WTC11 (cell line): ENCODE results near the gene SLC6A18. TPM values are rescaled to one million over a fixed set of nuclear protein-coding genes. Genes with fewer than 3 reads are reported as not detected.

ENCODE experiments used
- ATAC-seq: fragments of 200-7000 bp; cut with Tn5 transposase; 2 replicates; pipeline ENCODE4 v1.10.0; 2021; ENCODE audit warnings: mild to moderate bottlenecking, moderate library complexity
- CTCF ChIA-PET: fragments of 300-600 bp; sonication (Branson Sonifier 250); formaldehyde crosslinking; loops from one replicate; lab custom pipeline; 2021; ENCODE audit warnings: antibody characterized with exemption; lab: Charles Lee
- POLR2A ChIA-PET: fragments of 350-600 bp; sonication (Branson Sonifier 250); formaldehyde crosslinking; loops from one replicate; lab custom pipeline; 2021; ENCODE audit warnings: antibody characterized with exemption; lab: Charles Lee
- DNase-seq: peaks from one replicate; pipeline ENCODE4 v3.0.0; 2021; ENCODE audit warnings: low spot score
- H3K27ac Mint-ChIP-seq: 2 replicates; pipeline ENCODE4 v1.8.0; 2021; ENCODE audit warnings: mixed read lengths
- H3K27me3 Mint-ChIP-seq: 2 replicates; pipeline ENCODE4 v1.8.0; 2021; ENCODE audit warnings: low read depth, mild to moderate bottlenecking, moderate library complexity, mixed read lengths
- H3K36me3 Mint-ChIP-seq: 2 replicates; pipeline ENCODE4 v1.8.0; 2021; ENCODE audit warnings: mixed read lengths
- H3K4me1 Mint-ChIP-seq: 2 replicates; pipeline ENCODE4 v1.8.0; 2022; ENCODE audit warnings: mixed read lengths
- H3K4me3 Mint-ChIP-seq: 2 replicates; pipeline ENCODE4 v1.8.0; 2021; ENCODE audit warnings: mild to moderate bottlenecking, moderate library complexity, mixed read lengths
- H3K9me3 Mint-ChIP-seq: 2 replicates; pipeline ENCODE4 v1.8.0; 2021; ENCODE audit warnings: mixed read lengths
- ARID4B ChIP-seq: sonication (generic); formaldehyde crosslinking; IDR thresholded peaks from 2 replicates; pipeline ENCODE4 v1.8.0; 2023; ENCODE audit warnings: missing genetic modification reagents, mild to moderate bottlenecking, borderline replicate concordance
- ATF1 ChIP-seq: sonication (generic); formaldehyde crosslinking; IDR thresholded peaks from 2 replicates; pipeline ENCODE4 v1.8.1; 2023; ENCODE audit warnings: mild to moderate bottlenecking, moderate library complexity, missing genetic modification reagents
- ATF3 ChIP-seq: sonication (generic); formaldehyde crosslinking; conservative IDR thresholded peaks from 2 replicates; pipeline ENCODE4 v1.8.1; 2022; ENCODE audit warnings: mild to moderate bottlenecking, missing genetic modification reagents
- CREB1 ChIP-seq: sonication (generic); formaldehyde crosslinking; IDR thresholded peaks from 2 replicates; pipeline ENCODE4 v1.8.0; 2023; ENCODE audit warnings: mild to moderate bottlenecking, missing genetic modification reagents
- ERG ChIP-seq: fragments of 250-450 bp; sonication (Bioruptor Pico); IDR thresholded peaks from 2 replicates; pipeline ENCODE4 v1.8.0; 2021; ENCODE audit warnings: mild to moderate bottlenecking
- FOXK1 ChIP-seq: sonication (generic); formaldehyde crosslinking; IDR thresholded peaks from 2 replicates; pipeline ENCODE4 v1.8.0; 2022; ENCODE audit warnings: mild to moderate bottlenecking, moderate library complexity, missing genetic modification reagents
- FOXP1 ChIP-seq: sonication (generic); formaldehyde crosslinking; IDR thresholded peaks from 2 replicates; pipeline ENCODE4 v1.8.0; 2022; ENCODE audit warnings: missing genetic modification reagents, mild to moderate bottlenecking, moderate library complexity, borderline replicate concordance
- GRHL2 ChIP-seq: fragments of 250-450 bp; sonication (Bioruptor Pico); IDR thresholded peaks from 2 replicates; pipeline ENCODE4 v1.8.0; 2022; ENCODE audit warnings: mild to moderate bottlenecking, moderate library complexity; ENCODE audit not compliant: insufficient replicate concordance, severe bottlenecking
- MXD4 ChIP-seq: fragments of 250-450 bp; sonication (Bioruptor Pico); IDR thresholded peaks from 2 replicates; pipeline ENCODE4 v1.8.0; 2021; ENCODE audit warnings: mild to moderate bottlenecking, moderate library complexity, borderline replicate concordance
- NR2C2 ChIP-seq: sonication (generic); formaldehyde crosslinking; IDR thresholded peaks from 2 replicates; pipeline ENCODE4 v1.8.0; 2022; ENCODE audit warnings: mild to moderate bottlenecking, missing genetic modification reagents
- NR3C1 ChIP-seq: sonication (generic); formaldehyde crosslinking; conservative IDR thresholded peaks from 2 replicates; pipeline ENCODE4 v1.8.1; 2023; ENCODE audit warnings: low read depth, mild to moderate bottlenecking, missing genetic modification reagents
- RELA ChIP-seq: sonication (generic); formaldehyde crosslinking; IDR thresholded peaks from 2 replicates; pipeline ENCODE4 v1.8.1; 2022; ENCODE audit warnings: missing genetic modification reagents, mild to moderate bottlenecking, borderline replicate concordance
- TEAD1 ChIP-seq: sonication (generic); formaldehyde crosslinking; IDR thresholded peaks from 2 replicates; pipeline ENCODE4 v1.8.0; 2022; ENCODE audit warnings: mild to moderate bottlenecking, missing genetic modification reagents
- TEAD4 ChIP-seq: sonication (generic); formaldehyde crosslinking; IDR thresholded peaks from 2 replicates; pipeline ENCODE4 v1.8.0; 2022; ENCODE audit warnings: mild to moderate bottlenecking, missing genetic modification reagents
- TP53 ChIP-seq: sonication (generic); formaldehyde crosslinking; IDR thresholded peaks from 2 replicates; pipeline ENCODE4 v1.8.1; 2023; ENCODE audit warnings: mild to moderate bottlenecking, missing genetic modification reagents
- USF1 ChIP-seq: sonication (generic); formaldehyde crosslinking; IDR thresholded peaks from 2 replicates; pipeline ENCODE4 v1.8.0; 2022; ENCODE audit warnings: mild to moderate bottlenecking, missing genetic modification reagents
- ZBTB21 ChIP-seq: sonication (generic); formaldehyde crosslinking; IDR thresholded peaks from 2 replicates; pipeline ENCODE4 v1.8.1; 2023; ENCODE audit warnings: mild to moderate bottlenecking, missing genetic modification reagents, borderline replicate concordance
- ZNF317 ChIP-seq: sonication (generic); formaldehyde crosslinking; IDR thresholded peaks from 2 replicates; pipeline ENCODE4 v1.8.1; 2023; ENCODE audit warnings: low read depth, mild to moderate bottlenecking, moderate library complexity, missing genetic modification reagents, borderline replicate concordance
- ZNF396 ChIP-seq: fragments of 250-450 bp; sonication (Bioruptor Pico); IDR thresholded peaks from 2 replicates; pipeline ENCODE4 v1.8.0; 2021; ENCODE audit warnings: mild to moderate bottlenecking, moderate library complexity, borderline replicate concordance
- ZNF423 ChIP-seq: fragments of 250-450 bp; sonication (Bioruptor Pico); IDR thresholded peaks from 2 replicates; pipeline ENCODE4 v2.1.2; 2022; ENCODE audit warnings: mild to moderate bottlenecking, moderate library complexity
- ZNF425 ChIP-seq: fragments of 250-450 bp; sonication (Bioruptor Pico); conservative IDR thresholded peaks from 2 replicates; pipeline ENCODE4 v1.9.0; 2021; ENCODE audit warnings: mild to moderate bottlenecking
- total RNA-seq: library from RNA; stranded (reverse); gene quantifications from 3 replicates; pipeline ENCODE4 v1.2.3, GENCODE V29; 2021

The SLC6A18 gene
- total RNA-seq, 1 experiment from 2014 or later = not detected

- TF ChIP-seq ARID4B (CRISPR knock-in tag) (no peak), GRHL2 (no peak), TEAD4 (CRISPR knock-in tag) (no peak)
- TF ChIP-seq, all 79 proteins: peak for 0
Measured at GRCh38 chr5:1182633-1183423, 42.4 kb upstream of the SLC6A18 start (continued).

GRCh38 chr5:1183424-1184162 lies 41.6 kb upstream of the SLC6A18 start:
- TF ChIP-seq ATF1 (CRISPR knock-in tag) (no peak), ZBTB21 (CRISPR knock-in tag) (no peak), FOXK1 (no peak), RELA (CRISPR knock-in tag) (no peak), CREB1 (CRISPR knock-in tag) (no peak), TP53 (CRISPR knock-in tag) (no peak), ZNF425 (CRISPR knock-in tag) (no peak), NR2C2 (CRISPR knock-in tag) (no peak), ERG (no peak), ZNF423 (no peak), ATF3 (CRISPR knock-in tag) (no peak), MXD4 (CRISPR knock-in tag) (no peak), FOXP1 (CRISPR knock-in tag) (no peak), ZNF396 (CRISPR knock-in tag) (no peak), NR3C1 (no peak), ZNF317 (CRISPR knock-in tag) (no peak), USF1 (CRISPR knock-in tag) (no peak), TEAD1 (CRISPR knock-in tag) (no peak)
- Mint-ChIP-seq H3K9me3 (no peaks in the 10 kb centered on the region), H3K4me3 (no peak overlapping the region), H3K4me1 (no peaks in the 10 kb centered on the region), H3K36me3 (no peaks in the 10 kb centered on the region), H3K27ac (no peak overlapping the region), H3K27me3 (no peaks in the 10 kb centered on the region)
- ChIA-PET CTCF (interaction anchor here (1.0 to 2.4 kb wide), 4 partner anchors 16 to 45 kb away, joined by 3 to 7 read pairs (median 4); no protein-coding TSS in a partner anchor), POLR2A (interaction anchor here (0.7 kb wide), 1 partner anchor 16 kb away, joined by 9 read pairs; no protein-coding TSS in a partner anchor)
- ATAC-seq (no peak), DNase-seq (no peak)
